Astrocyte (in vitro differentiated cells and primary cell): Measurements from ENCODE around the gene POU2F3. TPM values are rescaled to one million over a fixed set of nuclear protein-coding genes. Genes with fewer than 3 reads are reported as not detected.

ENCODE experiments used
- DNase-seq: peaks from one replicate; pipeline ENCODE4 v3.0.0-alpha.2; 2010; ENCODE audit warnings: low read depth
- FAIRE-seq: peaks from 2 replicates; lab custom pipeline; 2011; peaks lifted over from hg19 to GRCh38; lab: Jason Lieb, UNC
- H2AFZ ChIP-seq: 2 replicates; pipeline ENCODE4 v1.6.0; 2012; ENCODE audit warnings: low read depth, low read length, inconsistent platforms
- H3K27ac ChIP-seq: 2 replicates; pipeline ENCODE4 v1.5.1; 2011; ENCODE audit warnings: low read depth, low read length, inconsistent platforms
- H3K27me3 ChIP-seq: 2 replicates; pipeline ENCODE4 v1.6.0; 2011; ENCODE audit warnings: low read length, inconsistent platforms; ENCODE audit not compliant: insufficient read depth
- H3K36me3 ChIP-seq: 2 replicates; pipeline ENCODE4 v1.5.1; 2011; ENCODE audit warnings: low read length, inconsistent platforms; ENCODE audit not compliant: insufficient read depth
- H3K4me1 ChIP-seq: 2 replicates; pipeline ENCODE4 v1.5.1; 2011; ENCODE audit warnings: low read length, inconsistent platforms; ENCODE audit not compliant: insufficient read depth
- H3K4me2 ChIP-seq: 2 replicates; pipeline ENCODE4 v1.6.0; 2012; ENCODE audit warnings: low read length, inconsistent platforms
- H3K4me3 ChIP-seq: 2 replicates; pipeline ENCODE4 v1.5.1; 2011; ENCODE audit warnings: low read depth, mild to moderate bottlenecking, low read length, inconsistent platforms; ENCODE audit not compliant: insufficient read depth
- H3K79me2 ChIP-seq: 2 replicates; pipeline ENCODE4 v1.6.0; 2012; ENCODE audit warnings: mild to moderate bottlenecking, low read length, inconsistent platforms; ENCODE audit not compliant: insufficient read depth
- H3K9ac ChIP-seq: 2 replicates; pipeline ENCODE4 v1.6.0; 2012; ENCODE audit warnings: mild to moderate bottlenecking, low read length, inconsistent platforms
- H3K9me3 ChIP-seq: 2 replicates; pipeline ENCODE4 v1.5.1; 2012; ENCODE audit warnings: low read depth, mild to moderate bottlenecking, low read length, inconsistent platforms; ENCODE audit not compliant: insufficient read depth
- H4K20me1 ChIP-seq: 2 replicates; pipeline ENCODE4 v1.6.0; 2012; ENCODE audit warnings: low read length, inconsistent platforms; ENCODE audit not compliant: insufficient read depth
- H3K27ac Mint-ChIP-seq: one replicate; pipeline ENCODE4 v1.8.0; 2021; ENCODE audit warnings: mild to moderate bottlenecking, mixed read lengths; ENCODE audit not compliant: unreplicated experiment
- H3K27me3 Mint-ChIP-seq: one replicate; pipeline ENCODE4 v1.8.0; 2021; ENCODE audit warnings: low read depth, mixed read lengths; ENCODE audit not compliant: unreplicated experiment
- H3K36me3 Mint-ChIP-seq: one replicate; pipeline ENCODE4 v1.8.0; 2021; ENCODE audit warnings: low read depth, mixed read lengths; ENCODE audit not compliant: unreplicated experiment
- H3K4me1 Mint-ChIP-seq: one replicate; pipeline ENCODE4 v1.8.0; 2021; ENCODE audit warnings: low read depth, mixed read lengths; ENCODE audit not compliant: unreplicated experiment
- H3K4me3 Mint-ChIP-seq: one replicate; pipeline ENCODE4 v1.8.0; 2021; ENCODE audit warnings: mild to moderate bottlenecking, moderate library complexity, mixed read lengths; ENCODE audit not compliant: unreplicated experiment
- H3K9me3 Mint-ChIP-seq: one replicate; pipeline ENCODE4 v1.8.0; 2021; ENCODE audit warnings: mild to moderate bottlenecking, mixed read lengths; ENCODE audit not compliant: unreplicated experiment
- CTCF ChIP-seq: IDR thresholded peaks from 2 replicates; pipeline ENCODE4 v1.5.1; 2011; ENCODE audit warnings: low read depth, mild to moderate bottlenecking, inconsistent platforms, low read length, moderate library complexity; ENCODE audit not compliant: insufficient read depth
- EZH2 ChIP-seq: IDR thresholded peaks from 2 replicates; pipeline ENCODE4 v1.6.1; 2012; ENCODE audit warnings: mild to moderate bottlenecking, low read length, inconsistent platforms; ENCODE audit not compliant: insufficient read depth
- total RNA-seq: library from RNA; stranded (reverse); gene quantifications from 2 replicates; pipeline ENCODE4 v1.2.1, GENCODE V29; 2021

Gene POU2F3
- total RNA-seq, 1 donor from 2014 or later = 0.20 TPM

DNA sequence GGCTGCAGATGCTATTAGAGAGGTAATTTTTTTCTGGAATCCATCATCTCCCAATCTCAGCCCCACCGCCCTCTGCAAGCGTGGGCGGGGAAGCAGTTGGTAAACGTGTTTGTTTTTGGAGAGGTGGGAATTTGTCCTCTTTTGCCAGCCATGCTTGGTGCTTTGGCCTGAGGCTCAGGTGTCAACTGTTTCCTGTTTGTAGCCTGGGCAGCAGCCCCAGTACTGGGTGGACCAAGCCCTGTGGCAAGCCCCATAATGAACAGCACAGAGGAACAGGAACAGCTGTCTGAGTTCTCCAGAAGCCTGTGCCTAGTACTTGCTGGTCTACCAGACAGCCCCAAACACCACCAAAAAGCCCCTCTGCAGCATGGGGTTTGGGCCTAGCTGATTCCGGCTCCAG, 39.6 kb downstream of the POU2F3 start:
- TF ChIP-seq CTCF (no peak), EZH2 (no peak)
- no peaks in the 10 kb centered on the region for H3K9me3 ChIP-seq
- no peak for FAIRE-seq

GRCh38 chr11:120280600-120281051, 40.7 kb downstream of the POU2F3 start:
- no peak overlapping the region for H3K4me3 ChIP-seq
- H3K9ac ChIP-seq = no peak overlapping the region
- Mint-ChIP-seq H3K27me3 (peaks cover 20% of the 10 kb centered on the region), H3K4me1 (peaks cover 10% of the 10 kb centered on the region), H3K36me3 (peaks cover 1% of the 10 kb centered on the region), H3K9me3 (no peaks in the 10 kb centered on the region), H3K4me3 (no peak overlapping the region), H3K27ac (no peak overlapping the region)
- H3K27ac ChIP-seq = no peak overlapping the region
- no peaks in the 10 kb centered on the region for H3K36me3 ChIP-seq
- TF ChIP-seq CTCF (no peak), EZH2 (no peak)
- FAIRE-seq = no peak
- H3K9me3 ChIP-seq = no peaks in the 10 kb centered on the region
- no peaks in the 10 kb centered on the region for H3K4me1 ChIP-seq
- DNase-seq = no peak
- H2AFZ ChIP-seq = no peak overlapping the region
- H3K27me3 ChIP-seq = no peaks in the 10 kb centered on the region
- H3K4me2 ChIP-seq = no peak overlapping the region
- no peaks in the 10 kb centered on the region for H3K79me2 ChIP-seq
- H4K20me1 ChIP-seq = no peaks in the 10 kb centered on the region

More for the DNA sequence above, 39.6 kb downstream of the POU2F3 start:
- DNase-seq = no peak
- Histone ChIP-seq H3K27ac (no peak overlapping the region), H3K36me3 (no peaks in the 10 kb centered on the region), H3K4me2 (no peak overlapping the region), H4K20me1 (no peaks in the 10 kb centered on the region), H3K4me3 (no peak overlapping the region), H3K4me1 (no peaks in the 10 kb centered on the region), H3K27me3 (no peaks in the 10 kb centered on the region), H3K9ac (no peak overlapping the region), H2AFZ (no peak overlapping the region), H3K79me2 (no peaks in the 10 kb centered on the region)
- H3K27me3 Mint-ChIP-seq = peaks cover 28% of the 10 kb centered on the region
- peaks cover 3% of the 10 kb centered on the region for H3K9me3 Mint-ChIP-seq
- no peak overlapping the region for H3K4me3 Mint-ChIP-seq
- no peak overlapping the region for H3K27ac Mint-ChIP-seq
- peaks cover 3% of the 10 kb centered on the region for H3K36me3 Mint-ChIP-seq
- H3K4me1 Mint-ChIP-seq = peaks cover 10% of the 10 kb centered on the region

DNA sequence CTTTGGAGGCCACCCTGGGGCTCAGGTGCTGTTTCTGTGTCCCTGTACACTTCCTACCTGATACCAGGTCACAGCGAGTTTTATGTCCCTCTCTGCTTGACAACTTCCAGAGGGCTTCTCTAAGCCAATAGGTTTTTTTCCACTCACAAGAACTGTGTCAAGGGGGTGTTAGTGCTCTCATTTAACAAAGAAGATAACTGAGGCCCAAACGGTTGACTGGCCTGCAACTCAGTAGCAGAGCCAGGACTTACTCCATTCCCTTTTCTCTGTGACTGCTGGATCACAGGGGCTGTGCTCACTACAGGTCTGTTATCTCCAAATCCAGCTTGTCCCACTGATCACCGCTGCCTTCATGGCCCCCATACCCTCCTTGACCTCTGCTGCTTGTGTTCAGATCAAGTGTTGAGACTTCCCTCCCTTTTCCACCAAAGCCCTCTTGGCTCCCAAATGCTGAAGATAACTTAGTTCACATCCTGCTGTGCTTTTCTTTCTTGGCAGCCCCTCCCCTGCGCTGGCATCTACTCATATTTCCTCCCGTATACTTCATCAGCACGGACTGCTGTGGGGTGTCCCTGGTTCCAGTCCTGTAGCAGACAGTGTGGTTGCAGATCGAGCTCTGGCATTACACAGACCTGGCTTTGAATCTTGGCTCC, 41.3 kb downstream of the POU2F3 start:
- H3K4me3 Mint-ChIP-seq = no peak overlapping the region
- FAIRE-seq = no peak
- no peaks in the 10 kb centered on the region for H3K9me3 ChIP-seq
- peaks cover 14% of the 10 kb centered on the region for H3K27me3 Mint-ChIP-seq
- no peak overlapping the region for H2AFZ ChIP-seq
- no peaks in the 10 kb centered on the region for H3K9me3 Mint-ChIP-seq
- H3K4me1 ChIP-seq = no peaks in the 10 kb centered on the region
- no peak overlapping the region for H3K4me2 ChIP-seq
- no peaks in the 10 kb centered on the region for H3K79me2 ChIP-seq
- peaks cover 10% of the 10 kb centered on the region for H3K4me1 Mint-ChIP-seq
- H3K4me3 ChIP-seq = no peak overlapping the region
- H3K27ac Mint-ChIP-seq = peak overlapping the region; percentile 70
- H3K27me3 ChIP-seq = no peaks in the 10 kb centered on the region
- no peaks in the 10 kb centered on the region for H3K36me3 Mint-ChIP-seq
- H3K9ac ChIP-seq = no peak overlapping the region
- H3K27ac ChIP-seq = no peak overlapping the region
- no peak for TF ChIP-seq EZH2
- no peak for TF ChIP-seq CTCF
- no peaks in the 10 kb centered on the region for H4K20me1 ChIP-seq
- no peaks in the 10 kb centered on the region for H3K36me3 ChIP-seq
- DNase-seq = no peak
